Suppressor macrophage treated with lipopolysaccharide for 1 hour (primary cell): ENCODE measurements around the gene MUC4.
A peak's percentile ranks its signal among the peaks of the same experiment; 100 is the strongest.
"Not testable (repeated sequence)": the region's sequence is repeated elsewhere in the genome, so short reads cannot be mapped to it uniquely, and the experiment has no call there.

Experiments used
- DNase-seq, 3 donors: peaks; one replicate each; pipeline ENCODE4 v3.0.0-alpha.2; 2020 to 2022

The MUC4 gene

DNA sequence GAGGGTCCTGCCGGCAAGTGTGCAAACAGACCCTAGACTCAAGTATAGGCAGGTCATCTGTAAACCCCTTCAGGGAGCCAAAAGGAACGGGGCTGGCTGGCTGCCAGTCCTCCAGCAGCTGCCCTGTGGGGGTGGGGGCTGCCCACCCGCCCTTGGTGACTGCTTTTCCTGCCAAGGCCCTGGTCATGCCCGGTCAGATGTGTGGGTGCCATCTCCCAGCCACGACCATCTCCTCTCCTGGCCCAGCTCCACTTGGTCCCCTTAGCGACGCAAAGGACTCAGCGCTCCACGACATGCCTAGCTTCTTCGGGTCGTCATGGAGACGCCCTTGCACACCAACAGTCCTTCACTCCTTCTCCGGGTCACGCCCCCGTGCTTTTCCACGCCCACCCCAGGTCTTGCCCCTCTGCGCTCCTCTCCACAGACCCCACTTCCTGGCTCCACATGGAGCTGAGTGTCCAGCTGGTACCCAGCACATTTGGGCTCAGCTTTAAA, 2.4 kb downstream of the MUC4 start:
- peak in 1 of 3 donors; percentile 15 for DNase-seq

DNA sequence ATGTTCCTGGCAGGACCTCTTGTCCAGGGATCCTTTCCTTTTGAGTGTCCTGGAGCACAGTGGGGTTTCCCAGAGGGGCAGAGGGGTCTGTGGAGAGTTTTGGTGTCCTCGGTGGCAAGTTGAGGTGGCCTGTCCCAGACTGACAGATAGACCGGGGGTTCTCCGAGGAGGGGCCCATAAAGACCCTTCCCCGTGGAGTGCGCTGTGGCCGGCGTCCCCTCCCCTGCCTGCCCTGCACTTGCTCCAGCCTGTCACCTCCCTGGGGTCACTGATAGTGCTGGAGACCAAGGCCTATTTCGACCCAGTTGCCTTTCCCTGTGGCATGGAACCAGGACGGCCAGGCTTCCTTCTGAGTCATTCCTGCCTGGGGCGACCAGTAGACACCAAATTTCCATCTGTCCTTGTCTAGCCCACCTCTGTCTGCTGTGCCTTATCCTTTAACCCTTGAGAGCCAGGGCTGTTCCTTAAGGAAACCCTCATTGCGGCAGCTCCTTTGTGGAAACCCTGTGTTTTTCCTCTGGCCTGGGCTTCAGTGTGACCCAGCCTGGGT, 2.9 kb downstream of the MUC4 start:
- DNase-seq: no peak

DNA sequence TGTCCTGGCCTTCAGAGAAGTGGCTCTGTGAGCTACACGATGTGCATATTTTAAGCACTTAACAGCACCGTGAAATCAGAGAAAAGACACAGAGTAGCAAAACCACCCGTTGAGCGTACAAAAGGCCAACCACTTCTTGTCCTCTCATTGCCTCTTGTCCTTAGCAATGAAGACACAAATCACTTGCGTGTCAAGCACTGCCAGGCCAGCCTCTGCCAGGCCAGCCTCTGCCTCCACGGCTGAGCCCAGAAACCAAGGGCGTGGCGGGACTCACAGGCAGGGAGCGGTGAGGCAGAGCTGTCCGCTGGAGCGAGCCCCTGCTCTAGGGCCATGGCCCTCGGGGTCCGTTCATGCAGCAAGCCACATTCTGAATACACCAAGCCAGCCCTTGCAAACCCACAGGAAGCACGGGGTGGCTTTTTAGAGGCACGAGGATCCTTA, 4.0 kb downstream of the MUC4 start:
- DNase-seq: no peak

DNA sequence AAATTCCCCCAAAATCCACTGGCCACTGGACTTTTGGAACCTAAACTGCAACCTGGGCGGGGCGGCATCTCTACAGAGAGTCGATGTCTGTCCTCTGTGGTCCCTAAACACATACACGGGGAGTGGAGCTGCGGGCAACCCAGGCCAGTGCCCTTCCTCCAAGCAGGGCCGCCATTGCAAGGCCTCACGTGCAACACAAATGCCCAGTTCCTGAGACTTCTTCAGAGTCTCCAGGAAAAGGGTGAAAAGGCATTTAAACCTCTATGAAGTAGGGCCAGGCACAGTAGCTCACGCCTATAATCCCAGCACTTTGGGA, 4.9 kb downstream of the MUC4 start:
- DNase-seq: no peak

DNA sequence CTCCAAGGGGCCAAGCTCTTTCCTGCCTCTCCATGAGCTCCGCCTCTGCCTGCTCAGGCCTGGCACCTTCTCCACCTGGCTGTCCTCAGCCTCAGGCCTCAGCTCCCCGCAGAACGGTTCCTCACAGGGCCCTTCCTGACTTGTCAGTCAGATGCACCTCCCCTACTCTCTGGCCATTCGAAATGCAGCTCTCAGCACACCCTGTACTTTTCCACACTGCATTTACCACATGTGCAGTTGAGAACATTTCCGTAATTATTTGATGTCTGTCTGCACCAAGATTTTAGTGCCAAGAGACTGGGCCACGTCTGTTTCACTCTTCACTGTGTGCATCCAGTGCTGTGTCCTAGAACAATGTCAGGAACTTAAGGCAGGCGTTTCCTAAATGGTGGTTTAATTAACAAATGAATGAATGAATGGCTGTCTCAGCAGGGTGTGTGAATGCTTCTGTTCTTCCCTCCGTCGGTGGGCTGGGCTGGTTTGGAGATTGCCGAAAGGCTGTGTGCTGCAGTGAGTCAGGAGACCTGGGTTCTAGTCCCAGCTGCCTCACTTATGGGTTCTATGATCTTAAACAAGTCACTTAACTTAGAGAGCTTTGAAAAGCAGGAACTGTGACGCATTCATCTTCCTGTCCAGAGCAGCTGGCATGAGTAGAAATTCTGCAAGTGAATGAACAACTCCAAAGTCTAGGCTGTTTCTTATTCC, 5.4 kb downstream of the MUC4 start:
- DNase-seq: peak in 1 of 3 donors; percentile 14

DNA sequence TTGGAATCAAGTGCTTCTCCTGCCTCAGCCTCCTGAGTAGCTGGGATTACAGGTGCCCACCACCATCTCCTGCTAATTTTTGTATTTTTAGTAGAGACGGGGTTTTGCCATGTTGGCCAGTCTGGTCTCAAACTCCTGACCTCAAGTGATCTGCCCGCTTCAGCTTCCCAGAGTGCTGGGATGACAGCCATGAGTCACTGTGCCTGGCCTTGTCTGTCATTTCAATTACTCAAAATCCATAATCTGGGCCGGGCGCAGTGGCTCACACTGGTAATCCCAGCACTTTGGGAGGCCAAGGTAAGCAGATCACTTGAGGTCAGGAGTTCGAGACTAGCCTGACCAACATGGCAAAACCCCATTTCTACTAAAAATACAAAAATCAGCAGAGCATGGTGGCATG, 6.1 kb downstream of the MUC4 start:
- not testable (repeated sequence) for DNase-seq

GRCh38 chr3:195805181-195805580, 6.5 kb downstream of the MUC4 start:
- no peak for DNase-seq

- DNase-seq: peak; percentile 15 to 56 (median 55)
Measured at GRCh38 chr3:195803289-195803908, 8.3 kb downstream of the MUC4 start.

DNA sequence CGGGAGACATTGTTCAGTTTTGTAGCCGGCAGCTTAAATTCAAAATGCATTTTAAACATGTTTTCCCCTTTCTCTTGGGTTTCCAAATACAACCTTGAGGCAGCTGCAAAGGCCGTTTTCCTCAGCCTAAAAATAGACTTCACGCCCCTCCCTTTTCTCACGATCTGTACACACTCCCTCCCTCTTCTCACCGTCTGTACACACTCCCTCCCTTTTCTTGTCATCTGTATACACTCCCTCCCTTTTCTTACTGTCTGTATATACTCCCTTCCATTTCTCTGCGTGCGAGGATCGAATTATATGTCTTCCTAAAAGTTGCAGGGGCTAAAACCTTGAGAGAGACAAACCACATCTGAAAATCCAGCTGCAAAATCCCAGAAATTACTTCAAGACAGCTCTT, 8.9 kb downstream of the MUC4 start:
- no peak for DNase-seq

DNA sequence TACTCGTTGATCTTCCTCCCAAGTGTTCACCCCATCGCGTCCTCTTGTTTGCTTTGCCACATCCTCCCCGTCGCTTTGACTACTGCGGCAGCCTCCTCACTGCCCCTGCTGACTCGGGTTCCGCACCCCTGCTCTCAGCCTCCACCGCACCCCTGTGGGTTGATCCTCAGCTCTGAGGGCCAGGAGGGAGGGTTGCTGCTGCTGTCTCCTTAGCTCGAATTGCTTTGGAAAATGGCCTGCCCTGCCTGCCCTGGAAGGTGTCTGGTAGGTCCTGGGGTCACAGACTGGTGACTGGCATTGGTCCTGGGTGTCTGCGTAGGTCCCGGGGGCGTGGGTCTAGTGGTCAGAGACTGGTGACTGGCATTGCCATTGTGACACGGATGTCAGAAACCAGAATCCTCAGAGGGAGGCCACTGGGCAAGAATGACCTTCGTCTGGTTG, 9.4 kb downstream of the MUC4 start:
- peak in 1 of 3 donors; percentile 10 for DNase-seq

DNA sequence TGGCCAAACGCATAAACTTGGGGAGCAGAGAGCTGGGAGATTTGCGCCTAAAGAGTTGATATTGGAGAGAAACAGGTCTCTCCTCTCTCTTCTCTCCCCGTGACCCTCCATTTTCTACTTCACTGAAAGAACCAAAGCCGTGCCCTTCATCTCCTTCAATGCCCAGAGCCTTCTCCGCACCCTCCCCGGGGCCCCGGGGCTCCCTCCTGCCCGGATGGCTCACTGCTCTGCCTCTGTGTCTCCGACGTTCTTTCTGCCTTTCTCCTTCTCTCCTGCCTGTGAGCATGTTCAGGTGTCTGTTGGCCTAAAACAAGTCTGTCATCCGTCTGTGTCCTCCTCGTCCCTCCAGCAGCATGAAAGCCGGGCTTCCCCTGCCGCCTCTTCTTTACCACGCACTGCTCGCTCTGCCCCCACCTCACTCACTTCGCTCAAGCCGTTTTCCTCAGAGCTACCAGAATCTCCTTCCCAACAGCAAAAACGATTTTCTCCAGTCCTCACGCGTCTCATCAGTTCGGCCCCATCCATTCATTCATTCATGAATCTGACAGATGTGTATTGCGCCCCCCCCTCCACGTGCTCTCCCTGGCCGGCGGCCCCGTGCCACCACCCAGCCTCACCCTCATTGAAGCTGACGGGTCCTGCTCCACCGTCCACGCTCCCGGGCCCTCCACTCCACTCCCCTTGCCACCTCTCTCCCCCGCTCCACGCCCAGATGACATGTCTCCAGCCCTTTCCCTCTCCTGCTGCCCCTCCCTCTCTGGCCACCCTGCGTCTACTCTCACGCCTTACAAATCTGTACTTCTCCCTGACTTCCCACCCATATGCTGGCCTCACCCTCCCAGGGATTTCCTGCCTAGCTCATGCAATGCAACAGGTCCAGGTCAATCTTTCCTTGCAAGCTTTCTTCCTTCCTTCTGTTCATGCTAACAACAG, 10.2 kb downstream of the MUC4 start:
- peak in 2 of 3 donors; percentile 19 to 25 for DNase-seq

GRCh38 chr3:195800240-195800639, 11.5 kb downstream of the MUC4 start:
- no peak for DNase-seq

GRCh38 chr3:195796795-195797194, 14.9 kb downstream of the MUC4 start:
- DNase-seq: no peak

- DNase-seq: no peak
Measured at GRCh38 chr3:195794708-195795107, 17.0 kb downstream of the MUC4 start.

- not testable (repeated sequence) for DNase-seq
Measured at GRCh38 chr3:195792621-195793020, 19.1 kb downstream of the MUC4 start.

DNA sequence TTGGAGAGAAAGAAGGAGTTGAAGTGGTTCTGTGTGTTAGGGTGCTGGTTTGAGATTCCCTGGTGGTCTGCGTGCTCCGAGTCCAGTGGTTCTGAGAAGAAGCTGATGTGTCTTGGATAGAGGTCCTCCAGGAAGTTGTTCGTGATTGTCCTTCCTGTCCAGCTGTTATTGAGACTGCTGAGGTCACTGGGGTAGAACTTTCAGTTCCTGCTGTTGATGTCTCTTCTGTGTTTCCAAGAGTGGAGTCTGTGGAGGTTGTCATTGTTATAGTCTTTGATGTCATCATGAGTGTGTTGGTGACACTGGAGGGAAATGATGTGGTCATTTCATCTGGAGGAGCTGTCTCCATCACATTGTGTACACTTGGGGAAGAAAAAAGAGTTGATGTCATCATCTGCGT, 20.8 kb downstream of the MUC4 start:
- peak; percentile 45 to 73 (median 73) for DNase-seq

DNA sequence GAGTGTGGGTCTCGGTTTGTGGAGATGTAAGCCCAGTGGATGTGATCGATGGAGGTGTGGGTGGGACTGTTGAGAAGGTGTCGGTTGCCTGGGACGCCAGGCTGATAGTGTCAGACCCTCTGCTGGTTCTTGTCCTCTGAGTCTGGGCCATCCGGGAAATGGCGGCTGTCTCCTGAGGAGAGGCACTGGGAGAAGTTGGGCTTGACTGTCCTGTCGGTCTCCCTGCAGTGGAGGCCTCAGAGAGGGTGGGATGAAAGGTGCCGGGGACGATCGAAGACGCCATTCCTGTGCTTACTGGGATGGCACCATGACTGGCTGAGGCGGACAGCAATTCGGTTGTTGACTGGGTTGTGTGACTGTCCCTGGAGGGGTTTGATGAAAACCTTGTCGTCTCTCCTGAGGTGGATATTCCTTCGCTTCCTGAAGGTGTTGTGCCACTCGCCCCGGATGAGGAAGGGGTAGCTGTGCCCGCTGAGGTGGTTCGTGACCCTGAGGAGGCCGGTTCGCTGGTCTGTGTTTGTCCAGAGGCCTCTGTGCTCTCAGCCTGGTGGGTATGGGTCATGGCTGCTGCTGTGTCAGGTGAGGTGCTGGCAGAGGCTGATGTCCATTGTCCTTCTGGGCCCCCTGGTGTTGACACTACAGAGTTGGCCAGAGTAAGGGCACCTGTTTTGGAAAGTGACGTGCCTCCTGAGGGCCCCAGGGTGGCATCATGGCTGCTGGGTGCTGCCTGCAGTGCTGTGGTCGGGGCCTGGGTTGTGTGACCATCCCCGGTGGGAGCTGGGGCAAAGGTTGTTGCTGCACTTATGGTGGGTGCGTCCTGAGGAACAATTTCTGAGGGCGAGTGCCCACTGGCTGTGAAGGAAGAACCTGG, 22.8 kb downstream of the MUC4 start:
- DNase-seq: no peak

GRCh38 chr3:195785781-195786405, 25.8 kb downstream of the MUC4 start:
- not testable (repeated sequence) for DNase-seq

- DNase-seq: not testable (repeated sequence)
Measured at GRCh38 chr3:195784031-195784430, 27.7 kb downstream of the MUC4 start.

GRCh38 chr3:195781236-195781635, 30.5 kb downstream of the MUC4 start:
- DNase-seq: not testable (repeated sequence)

DNA sequence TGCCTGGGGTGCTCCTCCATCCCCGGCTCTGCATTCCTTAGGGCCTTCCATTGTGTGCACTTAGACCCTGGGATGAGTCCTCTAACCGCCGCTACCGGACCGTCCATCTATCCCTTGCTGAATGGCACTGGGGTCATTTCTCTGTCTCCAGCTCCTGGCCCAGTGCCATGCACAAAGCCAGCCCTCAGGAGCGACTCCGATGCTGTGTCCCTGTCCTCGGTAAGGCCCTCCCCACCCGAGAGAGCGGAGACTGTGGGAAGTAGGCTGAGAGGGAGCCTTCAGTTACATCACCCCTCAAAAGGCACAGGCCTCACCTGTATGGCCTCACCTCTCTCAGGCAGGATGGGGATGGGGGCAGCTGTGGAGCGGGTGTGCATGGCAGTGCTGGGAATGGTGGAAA, 33.8 kb downstream of the MUC4 start:
- DNase-seq: no peak

GRCh38 chr3:195774917-195775316, 36.8 kb downstream of the MUC4 start:
- peak; percentile 54 to 73 (median 61) for DNase-seq
